Skin epidermis (tissue), 12 donors: Measurements from ENCODE around the gene EXOC3L1.

Experiments
- H3K27ac ChIP-seq, 21 experiments: fragments of 200-600 bp; sonication (generic) in 11 of 21; one replicate each; pipeline ENCODE4 v1.5.0; 2020; ENCODE audit warnings: mild to moderate bottlenecking in 3 of 21, inconsistent platforms in 2 of 21, moderate library complexity in 2 of 21
- H3K4me3 ChIP-seq, 7 experiments: fragments of 200-600 bp; sonication (generic) in 2 of 7; one replicate each; pipeline ENCODE4 v1.5.0; 2020; ENCODE audit warnings: inconsistent platforms in 2 of 7, mild to moderate bottlenecking in 2 of 7, moderate library complexity in 1 of 7

The EXOC3L1 gene

GRCh38 chr16:67186550-67186950 lies 3.4 kb downstream of the EXOC3L1 start:
- Histone ChIP-seq H3K27ac (no peak overlapping the region), H3K4me3 (no peak overlapping the region)

- peak overlapping the region in 2 of 7 experiments; percentile 64 to 73 for H3K4me3 ChIP-seq
- no peak overlapping the region for H3K27ac ChIP-seq
Measured at GRCh38 chr16:67185651-67186134, 4.2 kb downstream of the EXOC3L1 start.

GRCh38 chr16:67184995-67185650 lies 4.8 kb downstream of the EXOC3L1 start:
- H3K4me3 ChIP-seq = peak overlapping the region in 6 of 7 experiments; percentile 64 to 81 (median 72)
- H3K27ac ChIP-seq = peak overlapping the region in 1 of 21 experiments; percentile 97

GRCh38 chr16:67184453-67184994 lies 5.4 kb downstream of the EXOC3L1 start:
- H3K4me3 ChIP-seq = peak overlapping the region; percentile 64 to 81 (median 73)
- peak overlapping the region in 19 of 21 experiments; percentile 89 to 99 (median 96) for H3K27ac ChIP-seq

- peak within 1 kb of the TSS; percentile 64 to 81 (median 73) for H3K4me3 ChIP-seq
- peak within 1 kb of the TSS; percentile 58 to 99 (median 96) for H3K27ac ChIP-seq
Measured at GRCh38 chr16:67183627-67184452, 6.1 kb downstream of the EXOC3L1 start, which contains the start of gene MATCAP1. MATCAP1 (minus strand) TSS chr16:67183963; CDS start chr16:67180610, 3,353 bp downstream.

- Histone ChIP-seq H3K27ac (peak overlapping the region in 18 of 21 experiments; percentile 24 to 99 (median 96)), H3K4me3 (peak overlapping the region; percentile 64 to 81 (median 73))
Measured at GRCh38 chr16:67183284-67183626, 6.7 kb downstream of the EXOC3L1 start.

- H3K27ac ChIP-seq = peak overlapping the region in 1 of 21 experiments; percentile 24
Measured at GRCh38 chr16:67182288-67182687, 7.6 kb downstream of the EXOC3L1 start.

GRCh38 chr16:67181346-67181745 lies 8.6 kb downstream of the EXOC3L1 start:
- H3K27ac ChIP-seq = no peak overlapping the region
- H3K4me3 ChIP-seq = no peak overlapping the region

More at GRCh38 chr16:67182288-67182687, 7.6 kb downstream of the EXOC3L1 start:
- H3K4me3 ChIP-seq = no peak overlapping the region

GRCh38 chr16:67180166-67180565 lies 9.8 kb downstream of the EXOC3L1 start:
- Histone ChIP-seq H3K27ac (no peak overlapping the region), H3K4me3 (no peak overlapping the region)

- no peak overlapping the region for H3K4me3 ChIP-seq
- peak overlapping the region in 1 of 21 experiments; percentile 65 for H3K27ac ChIP-seq
Measured at GRCh38 chr16:67179421-67180080, 10.4 kb downstream of the EXOC3L1 start.

- Histone ChIP-seq H3K27ac (peak overlapping the region in 15 of 21 experiments; percentile 9 to 80 (median 57)), H3K4me3 (peak overlapping the region; percentile 21 to 44 (median 32))
Measured at GRCh38 chr16:67177743-67178699, 11.9 kb downstream of the EXOC3L1 start.

- Histone ChIP-seq H3K27ac (no peak overlapping the region), H3K4me3 (no peak overlapping the region)
Measured at GRCh38 chr16:67176662-67177061, 13.3 kb downstream of the EXOC3L1 start.

GRCh38 chr16:67174706-67175231 lies 15.2 kb downstream of the EXOC3L1 start:
- Histone ChIP-seq H3K27ac (peak overlapping the region in 17 of 21 experiments; percentile 18 to 85 (median 78)), H3K4me3 (peak overlapping the region; percentile 27 to 40 (median 34))

GRCh38 chr16:67173808-67174705 lies 15.9 kb downstream of the EXOC3L1 start:
- Histone ChIP-seq H3K4me3 (peak overlapping the region; percentile 27 to 40 (median 34)), H3K27ac (peak overlapping the region in 20 of 21 experiments; percentile 47 to 85 (median 77))

- peak overlapping the region in 20 of 21 experiments; percentile 47 to 85 (median 77) for H3K27ac ChIP-seq
Measured at GRCh38 chr16:67173323-67173722, 16.6 kb downstream of the EXOC3L1 start.

GRCh38 chr16:67170949-67171649 lies 18.8 kb downstream of the EXOC3L1 start:
- Histone ChIP-seq H3K4me3 (peak overlapping the region; percentile 27 to 45 (median 34)), H3K27ac (peak overlapping the region; percentile 31 to 96 (median 86))

More at GRCh38 chr16:67173323-67173722, 16.6 kb downstream of the EXOC3L1 start:
- H3K4me3 ChIP-seq = peak overlapping the region in 3 of 7 experiments; percentile 28 to 40 (median 35)
